Sigmoid colon (tissue), 7 donors: ENCODE results near the gene ABO. TPM values are rescaled to one million over a fixed set of nuclear protein-coding genes. Genes with fewer than 3 reads are reported as not detected.

ENCODE experiments used
- DNase-seq: peaks from one replicate; pipeline ENCODE4 v3.0.0-alpha.2; 2019
- H3K27ac ChIP-seq, 4 donors: fragments of 200-600 bp; sonication (generic); one replicate each; pipeline ENCODE4 v1.5.1; 2016 to 2019; ENCODE audit warnings: mild to moderate bottlenecking in 1 of 4
- H3K27me3 ChIP-seq, 3 donors: fragments of 200-600 bp; sonication (generic); one replicate each; pipeline ENCODE4 v1.5.1; 2019; ENCODE audit warnings: mild to moderate bottlenecking in 1 of 3
- H3K36me3 ChIP-seq, 4 donors: fragments of 200-600 bp; sonication (generic); one replicate each; pipeline ENCODE4 v1.5.1; 2016 to 2019
- H3K4me1 ChIP-seq, 4 donors: fragments of 200-600 bp; sonication (generic); one replicate each; pipeline ENCODE4 v1.5.1; 2017 to 2019
- H3K4me3 ChIP-seq, 4 donors: fragments of 200-600 bp; sonication (generic); one replicate each; pipeline ENCODE4 v1.5.1; 2017 to 2019; ENCODE audit warnings: mild to moderate bottlenecking in 2 of 4, moderate library complexity in 1 of 4
- H3K9me3 ChIP-seq, 4 donors: fragments of 200-600 bp in 3 of 4; sonication (generic) in 3 of 4; one replicate each; pipeline versions ENCODE4 v1.5.1 to v1.6.1; 2013 to 2019
- EP300 ChIP-seq, 4 donors: sonication (generic); formaldehyde crosslinking; IDR thresholded peaks; one replicate each; pipeline ENCODE4 v1.6.1; 2017; ENCODE audit warnings: antibody characterized with exemption in 4 of 4
- POLR2A ChIP-seq, 2 donors: fragments of 450-650 bp; IDR thresholded peaks; one replicate each; pipeline ENCODE4 v1.6.1; 2016; ENCODE audit warnings: antibody characterized with exemption in 2 of 2, mild to moderate bottlenecking in 2 of 2, moderate library complexity in 2 of 2
- POLR2AphosphoS5 ChIP-seq, 4 donors: sonication (generic); formaldehyde crosslinking; IDR thresholded peaks; one replicate each; pipeline ENCODE4 v1.6.1; 2017; ENCODE audit warnings: antibody characterized with exemption in 4 of 4
- WGBS, 2 donors: extraction: QIAGEN DNeasy Blood & Tissue Kit; methylation state at CpG; one replicate each; pipeline ENCODE4 v1.1.7; 2013; 5-methylcytosine and 5-hydroxymethylcytosine counted together
- intact Hi-C: fragments of 100-400 bp; cut with DNase I; formaldehyde crosslinking; loops from one replicate; pipeline ENCODE4 v1.15.1; 2023
- polyA plus RNA-seq, 3 donors: library from polyadenylated mRNA; stranded (reverse); fragments of 200-250 nt; gene quantifications; one replicate each; pipeline ENCODE4 v1.2.3, GENCODE V29; 2013
- total RNA-seq, 4 donors: library from RNA; depleted of rRNA; stranded (reverse); fragments of >200 nt; gene quantifications; one replicate each; pipeline ENCODE4 v1.1.0, GENCODE V29; 2016
- TF ChIP-seq, protein P1 (sequence below), 4 experiments: fragments of 450-650 bp in 3 of 4; fragments of 200-600 bp in 1 of 4; IDR thresholded peaks; one replicate each; pipeline ENCODE4 v1.5.1; 2016 to 2019; ENCODE audit warnings: antibody characterized with exemption in 4 of 4, mild to moderate bottlenecking in 3 of 4, moderate library complexity in 2 of 4
- donor health status: healthy with polysubstance abuse.
- donor health status: Bipolar disorder and iron deficiency.
- donor health status: healthy.

Gene ABO
- total and polyA plus RNA-seq, 7 donors: 0.36 to 27.3 (median 1.5) TPM

- H3K27me3 ChIP-seq: no peaks in the 10 kb centered on the region
- no peak overlapping the region for H3K4me3 ChIP-seq
- H3K4me1 ChIP-seq: no peaks in the 10 kb centered on the region
- no peaks in the 10 kb centered on the region for H3K36me3 ChIP-seq
- 94% methylated on average over 42 of the region's 42 CpGs for WGBS, 2 donors
- TF ChIP-seq POLR2AphosphoS5 (IDR thresholded peaks at IDR 0.05) (no peak), POLR2A (IDR thresholded peaks at IDR 0.05) (no peak), EP300 (IDR thresholded peaks at IDR 0.05) (no peak)
- TF ChIP-seq, protein P1, sequence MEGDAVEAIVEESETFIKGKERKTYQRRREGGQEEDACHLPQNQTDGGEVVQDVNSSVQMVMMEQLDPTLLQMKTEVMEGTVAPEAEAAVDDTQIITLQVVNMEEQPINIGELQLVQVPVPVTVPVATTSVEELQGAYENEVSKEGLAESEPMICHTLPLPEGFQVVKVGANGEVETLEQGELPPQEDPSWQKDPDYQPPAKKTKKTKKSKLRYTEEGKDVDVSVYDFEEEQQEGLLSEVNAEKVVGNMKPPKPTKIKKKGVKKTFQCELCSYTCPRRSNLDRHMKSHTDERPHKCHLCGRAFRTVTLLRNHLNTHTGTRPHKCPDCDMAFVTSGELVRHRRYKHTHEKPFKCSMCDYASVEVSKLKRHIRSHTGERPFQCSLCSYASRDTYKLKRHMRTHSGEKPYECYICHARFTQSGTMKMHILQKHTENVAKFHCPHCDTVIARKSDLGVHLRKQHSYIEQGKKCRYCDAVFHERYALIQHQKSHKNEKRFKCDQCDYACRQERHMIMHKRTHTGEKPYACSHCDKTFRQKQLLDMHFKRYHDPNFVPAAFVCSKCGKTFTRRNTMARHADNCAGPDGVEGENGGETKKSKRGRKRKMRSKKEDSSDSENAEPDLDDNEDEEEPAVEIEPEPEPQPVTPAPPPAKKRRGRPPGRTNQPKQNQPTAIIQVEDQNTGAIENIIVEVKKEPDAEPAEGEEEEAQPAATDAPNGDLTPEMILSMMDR (IDR thresholded peaks at IDR 0.05): no peak
- no peak for DNase-seq
- intact Hi-C loops: no loop called here
- peak overlapping the region in 1 of 4 donors; percentile 48 for H3K27ac ChIP-seq
- peaks cover 0 to 2% (median 0%) of the 10 kb centered on the region in 4 donors for H3K9me3 ChIP-seq
Measured at GRCh38 chr9:133255371-133256135, 19.4 kb downstream of the ABO start.

GRCh38 chr9:133254471-133254870 lies 20.5 kb downstream of the ABO start:
- H3K9me3 ChIP-seq: peaks cover 0 to 2% (median 0%) of the 10 kb centered on the region in 4 donors
- no peaks in the 10 kb centered on the region for H3K36me3 ChIP-seq
- H3K27ac ChIP-seq: no peak overlapping the region
- WGBS, 2 donors: 89 to 94% methylated on average over 5 of the region's 5 CpGs
- H3K4me3 ChIP-seq: no peak overlapping the region
- intact Hi-C loops: no loop called here
- DNase-seq: no peak
- no peaks in the 10 kb centered on the region for H3K4me1 ChIP-seq
- TF ChIP-seq POLR2A (IDR thresholded peaks at IDR 0.05) (no peak), EP300 (IDR thresholded peaks at IDR 0.05) (no peak), POLR2AphosphoS5 (IDR thresholded peaks at IDR 0.05) (no peak)
- TF ChIP-seq, protein P1 (IDR thresholded peaks at IDR 0.05): no peak
- no peaks in the 10 kb centered on the region for H3K27me3 ChIP-seq

GRCh38 chr9:133253268-133253667 lies 21.7 kb downstream of the ABO start:
- no peaks in the 10 kb centered on the region for H3K4me1 ChIP-seq
- H3K27me3 ChIP-seq: no peaks in the 10 kb centered on the region
- intact Hi-C loops: no loop called here
- no peak for TF ChIP-seq POLR2AphosphoS5 (IDR thresholded peaks at IDR 0.05)
- TF ChIP-seq, protein P1 (IDR thresholded peaks at IDR 0.05): no peak
- no peak for TF ChIP-seq EP300 (IDR thresholded peaks at IDR 0.05)
- TF ChIP-seq POLR2A (IDR thresholded peaks at IDR 0.05): no peak
- H3K36me3 ChIP-seq: no peaks in the 10 kb centered on the region
- H3K9me3 ChIP-seq: peaks cover 0 to 2% (median 0%) of the 10 kb centered on the region in 4 donors
- DNase-seq: no peak
- no peak overlapping the region for H3K27ac ChIP-seq
- WGBS, 2 donors: 3 to 35% methylated on average over 1 of the region's 1 CpG
- no peak overlapping the region for H3K4me3 ChIP-seq

- Histone ChIP-seq H3K4me3 (no peak overlapping the region), H3K27me3 (peaks cover 0 to 3% (median 0%) of the 10 kb centered on the region in 3 donors), H3K27ac (peak overlapping the region in 1 of 4 donors; percentile 32), H3K36me3 (no peaks in the 10 kb centered on the region), H3K4me1 (no peaks in the 10 kb centered on the region), H3K9me3 (peaks cover 0 to 2% (median 0%) of the 10 kb centered on the region in 4 donors)
- 10 to 63% methylated on average over 16 of the region's 16 CpGs for WGBS, 2 donors
- intact Hi-C loops: no loop called here
- no peak for DNase-seq
- no peak for TF ChIP-seq EP300 (IDR thresholded peaks at IDR 0.05)
- no peak for TF ChIP-seq POLR2AphosphoS5 (IDR thresholded peaks at IDR 0.05)
- peak in 1 of 2 donors; percentile 22 for TF ChIP-seq POLR2A (IDR thresholded peaks at IDR 0.05)
- TF ChIP-seq, protein P1 (IDR thresholded peaks at IDR 0.05): no peak
Measured at GRCh38 chr9:133252301-133253020, 22.5 kb downstream of the ABO start.
